ENCODE measurements around the gene ZNF277.

GRCh38 chr7:112288301-112288700 is 81.8 kb downstream of the ZNF277 start:
- no peak for TF ChIP-seq CTCF (IDR thresholded peaks at IDR 0.05; ENCODE audit: insufficient read depth, low read length, poor library complexity, severe bottlenecking)
- no peak for TF ChIP-seq EZH2phosphoT487 (conservative IDR thresholded peaks at IDR 0.05; ENCODE audit: low read length)
